PC-3 (cell line): ENCODE results near the gene CFAP46. TPM values are rescaled to one million over a fixed set of nuclear protein-coding genes. Genes with fewer than 3 reads are reported as not detected.
A peak's percentile ranks its signal among the peaks of the same experiment; 100 is the strongest.

Experiments
- ATAC-seq: fragments of 200-7000 bp; cut with Tn5 transposase; 2 replicates; pipeline ENCODE4 v1.9.1; 2020; ENCODE audit warnings: mild to moderate bottlenecking, moderate library complexity
- BruUV-seq: library from RNA; stranded (reverse); fragments of 400-500 nt; replicated peaks from 2 replicates; lab custom pipeline; 2021; lab: Mats Ljungman, UMichigan
- CTCF ChIA-PET: fragments of 300-600 bp; sonication (Branson Sonifier 250); formaldehyde crosslinking; loops from one replicate; lab custom pipeline; 2022; ENCODE audit warnings: antibody characterized with exemption; lab: Charles Lee
- POLR2A ChIA-PET: fragments of 300-600 bp; sonication (Branson Sonifier 250); formaldehyde crosslinking; loops from one replicate; lab custom pipeline; 2022; ENCODE audit warnings: antibody characterized with exemption; ENCODE audit not compliant: unreplicated experiment; lab: Charles Lee
- DNase-seq: peaks from one replicate; pipeline ENCODE4 v3.0.0-alpha.2; 2015
- H2AFZ ChIP-seq: fragments of 300-600 bp; sonication (generic); 2 replicates; pipeline ENCODE4 v1.6.0; 2016; ENCODE audit warnings: antibody characterized with exemption, low read length
- H3F3A ChIP-seq: fragments of 300-600 bp; sonication (generic); one replicate; pipeline ENCODE4 v1.6.0; 2017; ENCODE audit warnings: antibody characterized with exemption, low read length, control low read depth, mild to moderate bottlenecking; ENCODE audit not compliant: unreplicated experiment
- H3K27ac ChIP-seq: fragments of 300-600 bp; sonication (generic); 2 replicates; pipeline ENCODE4 v1.5.1; 2016; ENCODE audit warnings: mild to moderate bottlenecking, low read length
- H3K27me3 ChIP-seq: fragments of 300-600 bp; sonication (generic); 2 replicates; pipeline ENCODE4 v1.6.1; 2016; ENCODE audit warnings: low read length, mixed read lengths
- H3K36me3 ChIP-seq: fragments of 300-600 bp; sonication (generic); 2 replicates; pipeline ENCODE4 v1.6.1; 2016; ENCODE audit warnings: low read depth, mixed run types, low read length, mixed read lengths
- H3K4me1 ChIP-seq: fragments of 300-600 bp; sonication (generic); 2 replicates; pipeline ENCODE4 v1.5.1; 2016; ENCODE audit warnings: low read length; ENCODE audit not compliant: insufficient read depth
- H3K4me2 ChIP-seq: fragments of 300-600 bp; sonication (generic); 2 replicates; pipeline ENCODE4 v1.6.0; 2016; ENCODE audit warnings: low read length
- H3K4me3 ChIP-seq: fragments of 300-600 bp; sonication (generic); 2 replicates; pipeline ENCODE4 v1.5.1; 2016; ENCODE audit warnings: mild to moderate bottlenecking, low read length, mixed read lengths
- H3K79me2 ChIP-seq: fragments of 300-600 bp; sonication (generic); 2 replicates; pipeline ENCODE4 v1.6.1; 2017; ENCODE audit warnings: low read length, mixed read lengths
- H3K9ac ChIP-seq: fragments of 300-600 bp; sonication (generic); 2 replicates; pipeline ENCODE4 v1.6.0; 2016; ENCODE audit warnings: mild to moderate bottlenecking, low read length
- H3K9me2 ChIP-seq: fragments of 300-600 bp; sonication (generic); replicated peaks from 2 replicates; pipeline ENCODE4 v1.6.1; 2016; ENCODE audit warnings: mixed run types, low read length, mixed read lengths
- H3K9me3 ChIP-seq: fragments of 300-600 bp; sonication (generic); 2 replicates; pipeline ENCODE4 v1.6.1; 2016; ENCODE audit warnings: low read length, mixed read lengths
- H4K20me1 ChIP-seq: fragments of 300-600 bp; sonication (generic); 2 replicates; pipeline ENCODE4 v1.6.1; 2016; ENCODE audit warnings: low read length, mixed read lengths
- EZH2 ChIP-seq: fragments of 300-600 bp; sonication (generic); IDR thresholded peaks from one replicate; pipeline ENCODE4 v1.6.1; 2017; ENCODE audit warnings: antibody characterized with exemption, mild to moderate bottlenecking, low read length; ENCODE audit not compliant: unreplicated experiment
- EZH2phosphoT487 ChIP-seq: fragments of 300-600 bp; sonication (generic); IDR thresholded peaks from 2 replicates; pipeline ENCODE4 v1.6.1; 2018; ENCODE audit warnings: mild to moderate bottlenecking, antibody characterized with exemption, low read length, borderline replicate concordance
- intact Hi-C: fragments of 100-400 bp; cut with micrococcal nuclease; formaldehyde crosslinking; loops from 2 replicates; pipeline ENCODE4 v1.9.0; 2023
- total RNA-seq: library from RNA; depleted of rRNA; stranded (reverse); fragments of >200 nt; gene quantifications from 2 replicates; pipeline ENCODE4 v1.2.3, GENCODE V29; 2014
- TF ChIP-seq, protein P1 (sequence below): fragments of 300-600 bp; sonication (generic); conservative IDR thresholded peaks from 2 replicates; pipeline ENCODE4 v1.5.1; 2017; ENCODE audit warnings: antibody characterized with exemption, low read depth, mild to moderate bottlenecking, low read length

Gene CFAP46
- total RNA-seq, 1 experiment from 2014 or later, result 0.04 TPM

DNA sequence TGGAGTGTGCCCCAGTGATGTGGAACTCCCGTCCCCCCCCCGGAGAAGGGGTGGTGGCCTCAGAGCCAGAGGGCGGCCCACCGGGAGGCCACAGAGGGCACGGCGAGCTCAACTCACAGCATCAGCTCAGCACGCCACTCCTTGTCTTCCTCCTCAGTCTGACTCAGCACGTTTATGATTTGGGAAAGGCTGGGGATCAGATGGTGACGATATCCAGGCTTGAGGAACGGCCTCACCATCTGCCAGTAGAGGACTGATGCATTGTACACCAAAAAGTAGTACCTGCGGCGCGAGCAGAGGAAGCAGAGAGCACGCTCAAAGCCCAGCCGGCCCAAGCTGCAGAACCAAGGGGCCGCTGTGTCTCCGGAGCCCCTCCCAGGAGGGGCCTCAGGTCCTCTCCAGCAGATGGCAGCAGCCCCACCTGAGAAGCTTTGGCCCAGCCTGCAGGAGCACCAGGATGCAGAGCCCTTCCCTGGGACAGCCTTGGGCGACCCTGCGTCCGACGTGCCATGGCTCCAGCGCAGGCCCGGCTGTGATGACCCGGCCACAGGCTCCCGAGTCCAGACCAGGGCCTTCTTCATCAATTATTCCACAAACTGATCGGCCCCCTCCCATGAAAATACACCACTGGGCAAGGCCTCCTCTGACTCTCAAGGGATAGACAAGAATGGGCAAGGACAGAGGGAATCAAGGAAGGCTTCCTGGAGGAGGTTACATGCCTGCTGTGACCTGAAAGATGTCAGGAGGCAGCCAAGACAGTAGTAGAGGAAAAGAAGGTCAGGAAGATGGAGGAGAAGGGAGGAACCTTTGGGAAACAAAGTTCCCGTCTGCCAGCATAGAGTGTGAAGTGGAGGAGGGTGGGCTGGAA, 3.7 kb downstream of the CFAP46 start:
- Histone ChIP-seq H3K9me3 (no peaks in the 10 kb centered on the region), H3K27me3 (peaks cover 29% of the 10 kb centered on the region), H3K9ac (no peak overlapping the region), H3K4me1 (no peaks in the 10 kb centered on the region), H3K4me3 (no peak overlapping the region), H3K27ac (no peak overlapping the region), H3K79me2 (no peaks in the 10 kb centered on the region), H2AFZ (0 out of 2 replicates have a peak overlapping the region, but pooled peaks have one; percentile 9), H3K36me3 (no peaks in the 10 kb centered on the region), H3F3A (no peaks in the 10 kb centered on the region), H4K20me1 (no peaks in the 10 kb centered on the region), H3K4me2 (peak overlapping the region; percentile 64), H3K9me2 (no peaks in the 10 kb centered on the region)
- no TSS peak for BruUV-seq
- TF ChIP-seq, protein P1, sequence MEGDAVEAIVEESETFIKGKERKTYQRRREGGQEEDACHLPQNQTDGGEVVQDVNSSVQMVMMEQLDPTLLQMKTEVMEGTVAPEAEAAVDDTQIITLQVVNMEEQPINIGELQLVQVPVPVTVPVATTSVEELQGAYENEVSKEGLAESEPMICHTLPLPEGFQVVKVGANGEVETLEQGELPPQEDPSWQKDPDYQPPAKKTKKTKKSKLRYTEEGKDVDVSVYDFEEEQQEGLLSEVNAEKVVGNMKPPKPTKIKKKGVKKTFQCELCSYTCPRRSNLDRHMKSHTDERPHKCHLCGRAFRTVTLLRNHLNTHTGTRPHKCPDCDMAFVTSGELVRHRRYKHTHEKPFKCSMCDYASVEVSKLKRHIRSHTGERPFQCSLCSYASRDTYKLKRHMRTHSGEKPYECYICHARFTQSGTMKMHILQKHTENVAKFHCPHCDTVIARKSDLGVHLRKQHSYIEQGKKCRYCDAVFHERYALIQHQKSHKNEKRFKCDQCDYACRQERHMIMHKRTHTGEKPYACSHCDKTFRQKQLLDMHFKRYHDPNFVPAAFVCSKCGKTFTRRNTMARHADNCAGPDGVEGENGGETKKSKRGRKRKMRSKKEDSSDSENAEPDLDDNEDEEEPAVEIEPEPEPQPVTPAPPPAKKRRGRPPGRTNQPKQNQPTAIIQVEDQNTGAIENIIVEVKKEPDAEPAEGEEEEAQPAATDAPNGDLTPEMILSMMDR, result peak; percentile 69
- no peak for TF ChIP-seq EZH2
- peak; percentile 78 for ATAC-seq
- intact Hi-C loops, result no loop called here
- CTCF ChIA-PET, result interaction anchor here (0.7 to 0.8 kb wide), 2 partner anchors 15 to 185 kb away, joined by 3 read pairs; no protein-coding TSS in a partner anchor
- peak; percentile 41 for DNase-seq
- POLR2A ChIA-PET, result no interaction called here

DNA sequence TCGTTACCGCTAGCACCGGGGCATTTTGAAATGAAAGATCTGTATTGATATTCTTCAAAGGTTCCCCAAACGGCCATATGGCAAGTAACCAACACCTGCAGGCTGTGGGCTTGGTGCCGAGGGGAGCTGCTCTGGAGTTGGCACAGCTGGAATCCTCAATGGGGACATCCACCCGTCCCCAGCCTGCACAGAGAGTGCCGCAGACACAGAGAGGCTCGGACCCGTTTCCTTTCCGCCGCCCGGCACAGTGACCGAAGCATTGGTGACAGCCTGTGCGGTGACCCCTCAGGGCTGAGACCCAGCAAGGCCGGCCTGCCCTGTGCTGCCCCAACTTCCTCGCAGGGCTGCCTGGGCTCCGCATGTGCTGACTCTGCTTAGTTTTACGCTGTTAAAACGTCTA, 4.5 kb downstream of the CFAP46 start:
- no peak for ATAC-seq
- Histone ChIP-seq H3K9me3 (no peaks in the 10 kb centered on the region), H3F3A (no peaks in the 10 kb centered on the region), H3K36me3 (no peaks in the 10 kb centered on the region), H2AFZ (0 out of 2 replicates have a peak overlapping the region, but pooled peaks have one; percentile 9), H3K27me3 (peaks cover 28% of the 10 kb centered on the region), H3K9ac (no peak overlapping the region), H3K79me2 (no peaks in the 10 kb centered on the region), H3K9me2 (no peaks in the 10 kb centered on the region), H4K20me1 (no peaks in the 10 kb centered on the region), H3K4me2 (peak overlapping the region; percentile 64; the same call in 1 of the 2 replicates), H3K27ac (no peak overlapping the region), H3K4me1 (no peaks in the 10 kb centered on the region), H3K4me3 (no peak overlapping the region)
- DNase-seq, result no peak
- intact Hi-C loops, result no loop called here
- TF ChIP-seq, protein P1, result no peak
- TF ChIP-seq EZH2 (no peak), EZH2phosphoT487 (no peak)
- ChIA-PET CTCF (interaction anchor here (0.8 kb wide), 1 partner anchor 186 kb away, joined by 3 read pairs; no protein-coding TSS in a partner anchor), POLR2A (no interaction called here)
- no TSS peak for BruUV-seq

DNA sequence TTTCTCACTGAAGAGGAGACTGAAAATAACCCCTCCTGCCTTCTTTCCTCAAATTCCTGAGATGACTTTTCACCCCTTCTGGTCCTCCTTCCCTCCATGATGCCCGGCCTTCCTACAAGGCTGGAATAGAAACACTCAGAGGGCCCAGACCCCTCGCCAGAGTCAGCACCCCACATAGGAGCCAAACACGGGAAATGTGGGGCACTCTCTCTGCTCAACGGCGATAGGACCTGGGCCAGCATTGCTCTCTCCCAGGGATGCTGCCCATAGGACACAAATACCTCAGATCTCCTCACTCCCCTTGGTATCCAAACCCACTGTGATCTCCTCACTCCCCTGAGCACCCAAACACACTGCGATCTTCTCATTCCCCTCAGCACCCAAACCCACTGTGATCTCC, 7.4 kb downstream of the CFAP46 start:
- Histone ChIP-seq H3K36me3 (no peaks in the 10 kb centered on the region), H3K9me3 (no peaks in the 10 kb centered on the region), H3K9me2 (no peaks in the 10 kb centered on the region), H3K4me3 (no peak overlapping the region), H3F3A (no peaks in the 10 kb centered on the region), H3K9ac (no peak overlapping the region), H4K20me1 (no peaks in the 10 kb centered on the region), H3K79me2 (no peaks in the 10 kb centered on the region), H3K27me3 (peaks cover 17% of the 10 kb centered on the region), H3K27ac (no peak overlapping the region), H3K4me1 (no peaks in the 10 kb centered on the region), H3K4me2 (no peak overlapping the region), H2AFZ (no peak overlapping the region)
- ChIA-PET POLR2A (no interaction called here), CTCF (no interaction called here)
- DNase-seq (no peak), ATAC-seq (no peak)
- BruUV-seq, result no TSS peak
- TF ChIP-seq EZH2phosphoT487 (no peak), EZH2 (no peak)
- TF ChIP-seq, protein P1, result no peak
- intact Hi-C loops, result no loop called here
